Neural cell (in vitro differentiated cells): ENCODE measurements around the gene TLR7. TPM values are rescaled to one million over a fixed set of nuclear protein-coding genes. Genes with fewer than 3 reads are reported as not detected.

Experiments
- H2AFZ ChIP-seq: fragments of 200-600, 300-800 bp; sonication (generic), shearing (Covaris generic); 2 replicates; pipeline ENCODE4 v1.6.0; 2014; ENCODE audit warnings: low read depth, mild to moderate bottlenecking, antibody characterized with exemption, low read length, moderate library complexity
- H3F3A ChIP-seq: fragments of 200-600 bp; shearing (Covaris generic); 2 replicates; pipeline ENCODE4 v1.6.1; 2016; ENCODE audit warnings: mild to moderate bottlenecking, moderate library complexity, mixed read lengths, antibody characterized with exemption, low read length; ENCODE audit not compliant: insufficient read depth, poor library complexity, severe bottlenecking
- H3K27ac ChIP-seq: fragments of 200-600, 300-800 bp; sonication (generic), shearing (Covaris generic); 2 replicates; pipeline ENCODE4 v1.5.1; 2014; ENCODE audit warnings: mild to moderate bottlenecking, low read length, moderate library complexity
- H3K27me3 ChIP-seq: fragments of 300-800, 200-600 bp; sonication (generic), shearing (Covaris generic); 2 replicates; pipeline ENCODE4 v1.6.0; 2014; ENCODE audit warnings: mild to moderate bottlenecking, low read depth, low read length, moderate library complexity; ENCODE audit not compliant: insufficient read depth
- H3K36me3 ChIP-seq: fragments of 300-800, 200-600 bp; sonication (generic), shearing (Covaris generic); 2 replicates; pipeline ENCODE4 v1.5.1; 2014; ENCODE audit warnings: mild to moderate bottlenecking, antibody characterized with exemption, low read length, moderate library complexity; ENCODE audit not compliant: insufficient read depth
- H3K4me2 ChIP-seq: fragments of 300-800, 200-600 bp; sonication (generic), shearing (Covaris generic); 2 replicates; pipeline ENCODE4 v1.6.0; 2014; ENCODE audit warnings: mild to moderate bottlenecking, low read length
- H3K4me3 ChIP-seq: fragments of 300-800, 200-600 bp; sonication (generic), shearing (Covaris generic); 2 replicates; pipeline ENCODE4 v1.5.1; 2014; ENCODE audit warnings: mild to moderate bottlenecking, low read length, moderate library complexity
- H3K79me2 ChIP-seq: fragments of 200-600 bp; shearing (Covaris generic); replicated peaks from 2 replicates; pipeline ENCODE4 v1.6.0; 2014; ENCODE audit warnings: mild to moderate bottlenecking, low read length, moderate library complexity; ENCODE audit not compliant: insufficient read depth
- H3K9ac ChIP-seq: fragments of 300-800, 200-600 bp; sonication (generic), shearing (Covaris generic); 2 replicates; pipeline ENCODE4 v1.6.1; 2016; ENCODE audit warnings: mild to moderate bottlenecking, low read length, mixed read lengths
- H3K9me2 ChIP-seq: fragments of 200-600 bp; shearing (Covaris generic); 2 replicates; pipeline ENCODE4 v1.6.1; 2016; ENCODE audit warnings: mild to moderate bottlenecking, low read length, mixed read lengths; ENCODE audit not compliant: insufficient read depth
- H3K9me3 ChIP-seq: fragments of 200-600, 300-800 bp; sonication (generic), shearing (Covaris generic); 2 replicates; pipeline ENCODE4 v1.6.1; 2016; ENCODE audit warnings: mild to moderate bottlenecking, mixed run types, low read length, moderate library complexity, mixed read lengths
- H4K20me1 ChIP-seq: fragments of 200-600 bp; shearing (Covaris generic); 2 replicates; pipeline ENCODE4 v1.6.1; 2016; ENCODE audit warnings: mild to moderate bottlenecking, mixed run types; ENCODE audit not compliant: insufficient read depth
- CTCF ChIP-seq: fragments of 450-650 bp; IDR thresholded peaks from 2 replicates; pipeline ENCODE4 v1.5.1; 2014; ENCODE audit warnings: antibody characterized with exemption, mild to moderate bottlenecking, moderate library complexity; ENCODE audit not compliant: poor library complexity, severe bottlenecking
- EP300 ChIP-seq: fragments of 450-650 bp; conservative IDR thresholded peaks from 2 replicates; pipeline ENCODE4 v1.6.1; 2014; ENCODE audit warnings: antibody characterized with exemption, mild to moderate bottlenecking, moderate library complexity; ENCODE audit not compliant: poor library complexity, severe bottlenecking
- EZH2 ChIP-seq: fragments of 200-600, 300-800 bp; shearing (Covaris generic), sonication (generic); IDR thresholded peaks from 2 replicates; pipeline ENCODE4 v1.6.1; 2014; ENCODE audit warnings: antibody characterized with exemption, low read length, borderline replicate concordance, mild to moderate bottlenecking; ENCODE audit not compliant: insufficient read depth, poor library complexity, severe bottlenecking
- MXI1 ChIP-seq: fragments of 450-650 bp; conservative IDR thresholded peaks from 2 replicates; pipeline ENCODE4 v1.6.1; 2014; ENCODE audit warnings: antibody characterized with exemption, mild to moderate bottlenecking; ENCODE audit not compliant: poor library complexity, severe bottlenecking
- POLR2AphosphoS5 ChIP-seq: IDR thresholded peaks from 2 replicates; pipeline ENCODE4 v1.6.1; 2012
- RAD21 ChIP-seq: fragments of 450-650 bp; conservative IDR thresholded peaks from 2 replicates; pipeline ENCODE4 v1.6.1; 2014; ENCODE audit warnings: antibody characterized with exemption, mild to moderate bottlenecking, moderate library complexity
- REST ChIP-seq: IDR thresholded peaks from 2 replicates; pipeline ENCODE4 v1.6.1; 2012; ENCODE audit warnings: borderline replicate concordance
- SMC3 ChIP-seq: fragments of 450-650 bp; conservative IDR thresholded peaks from 2 replicates; pipeline ENCODE4 v1.6.1; 2014; ENCODE audit warnings: antibody characterized with exemption, mild to moderate bottlenecking, moderate library complexity; ENCODE audit not compliant: poor library complexity
- TAF1 ChIP-seq: IDR thresholded peaks from 2 replicates; pipeline ENCODE4 v1.6.1; 2012; ENCODE audit warnings: low read depth
- polyA plus RNA-seq: library from polyadenylated mRNA; depleted of rRNA; stranded (reverse); fragments of >200 nt; gene quantifications from 2 replicates; pipeline ENCODE4 v1.2.3, GENCODE V29; 2014

TLR7 gene
- polyA plus RNA-seq, 1 donor from 2014 or later: not detected

GRCh38 chrX:12920990-12921389, 54.1 kb downstream of the TLR7 start:
- Histone ChIP-seq H3K27ac (no peak overlapping the region), H4K20me1 (no peaks in the 10 kb centered on the region), H3K4me2 (no peak overlapping the region), H3K9me3 (no peaks in the 10 kb centered on the region), H3K4me3 (no peak overlapping the region), H3K9ac (no peak overlapping the region), H3K9me2 (no peaks in the 10 kb centered on the region), H2AFZ (no peak overlapping the region), H3K27me3 (no peaks in the 10 kb centered on the region), H3F3A (no peaks in the 10 kb centered on the region), H3K36me3 (no peaks in the 10 kb centered on the region), H3K79me2 (no peaks in the 10 kb centered on the region)
- TF ChIP-seq RAD21: no peak
- no peak for TF ChIP-seq EP300
- TF ChIP-seq CTCF: no peak
- no peak for TF ChIP-seq POLR2AphosphoS5

GRCh38 chrX:12921886-12922598, 55.2 kb downstream of the TLR7 start:
- Histone ChIP-seq H3K9me3 (no peaks in the 10 kb centered on the region), H4K20me1 (no peaks in the 10 kb centered on the region), H3K27ac (no peak overlapping the region), H3K4me2 (no peak overlapping the region), H3K9me2 (no peaks in the 10 kb centered on the region), H3K27me3 (no peaks in the 10 kb centered on the region), H3K36me3 (no peaks in the 10 kb centered on the region), H3K4me3 (no peak overlapping the region), H2AFZ (no peak overlapping the region), H3K9ac (no peak overlapping the region), H3K79me2 (no peaks in the 10 kb centered on the region), H3F3A (no peaks in the 10 kb centered on the region)
- TF ChIP-seq TAF1 (no peak), CTCF (no peak), EZH2 (no peak), RAD21 (no peak), POLR2AphosphoS5 (no peak), SMC3 (no peak), REST (no peak), EP300 (no peak), MXI1 (no peak)
